Endodermal cell (in vitro differentiated cells): ENCODE measurements around the gene ZNF813. TPM values are rescaled to one million over a fixed set of nuclear protein-coding genes. Genes with fewer than 3 reads are reported as not detected.

Experiments used
- DNase-seq: peaks from one replicate; pipeline ENCODE4 v3.0.0-alpha.2; 2017
- H3K27ac ChIP-seq: 2 replicates; pipeline ENCODE4 v1.5.1; 2013; ENCODE audit warnings: mild to moderate bottlenecking, low read depth, low read length, moderate library complexity
- H3K27me3 ChIP-seq: 2 replicates; pipeline ENCODE4 v1.6.1; 2013; ENCODE audit warnings: mild to moderate bottlenecking, low read length, moderate library complexity; ENCODE audit not compliant: insufficient read depth, control insufficient read depth, poor library complexity, severe bottlenecking
- H3K36me3 ChIP-seq: 2 replicates; pipeline ENCODE4 v1.7.0; 2013; ENCODE audit warnings: mild to moderate bottlenecking, low read length, moderate library complexity; ENCODE audit not compliant: control insufficient read depth, insufficient read depth
- H3K4me1 ChIP-seq: one replicate; pipeline ENCODE4 v1.7.0; 2013; ENCODE audit warnings: low read length; ENCODE audit not compliant: control insufficient read depth, insufficient read depth
- H3K4me3 ChIP-seq: 2 replicates; pipeline ENCODE4 v1.5.1; 2013; ENCODE audit warnings: mild to moderate bottlenecking, low read length, moderate library complexity
- H3K9ac ChIP-seq: 2 replicates; pipeline ENCODE4 v1.6.1; 2013; ENCODE audit warnings: mild to moderate bottlenecking, low read length, moderate library complexity; ENCODE audit not compliant: poor library complexity, severe bottlenecking; ENCODE audit errors: extremely low read depth
- H3K9me3 ChIP-seq: 2 replicates; pipeline ENCODE4 v1.6.1; 2013; ENCODE audit warnings: mild to moderate bottlenecking, low read length, moderate library complexity; ENCODE audit not compliant: control insufficient read depth
- H3K27ac Mint-ChIP-seq: 2 replicates; pipeline ENCODE4 v1.8.0; 2020; ENCODE audit warnings: mixed read lengths
- H3K27me3 Mint-ChIP-seq: 2 replicates; pipeline ENCODE4 v1.8.0; 2021; ENCODE audit warnings: mild to moderate bottlenecking, mixed read lengths; ENCODE audit not compliant: insufficient read depth
- H3K36me3 Mint-ChIP-seq: 2 replicates; pipeline ENCODE4 v1.8.0; 2020; ENCODE audit warnings: low read depth, mixed read lengths
- H3K4me1 Mint-ChIP-seq: 2 replicates; pipeline ENCODE4 v1.8.0; 2020; ENCODE audit warnings: mixed read lengths
- H3K4me3 Mint-ChIP-seq: 2 replicates; pipeline ENCODE4 v1.8.0; 2020; ENCODE audit warnings: mild to moderate bottlenecking, moderate library complexity, mixed read lengths
- H3K9me3 Mint-ChIP-seq: 2 replicates; pipeline ENCODE4 v1.8.0; 2020; ENCODE audit warnings: mild to moderate bottlenecking, mixed read lengths
- WGBS, 2 experiments: methylation state at CpG; one replicate each; pipeline versions ENCODE4 v1.1.5 to v1.1.7; 2013; ENCODE audit warnings: missing lambda C conversion rate in 2 of 2, mixed read lengths in 1 of 2; ENCODE audit not compliant: insufficient coverage in 1 of 2, insufficient read length in 1 of 2; 5-methylcytosine and 5-hydroxymethylcytosine counted together
- total RNA-seq, 2 donors: library from RNA; stranded (reverse); fragmentation: NEBNext Ultra II Directional in 1 of 2; extraction: Animal tissue kit (Norgen Biotek cat#: 25700) in 1 of 2; gene quantifications; 2 replicates in 1 of 2; 3 replicates in 1 of 2; pipeline ENCODE4 v1.2.1, GENCODE V29; 2021
- TF ChIP-seq, protein P1 (sequence below): fragments of 200-600 bp; sonication (generic); conservative IDR thresholded peaks from 2 replicates; pipeline ENCODE4 v1.5.0; 2021; ENCODE audit warnings: antibody characterized with exemption, mild to moderate bottlenecking

The ZNF813 gene
- total RNA-seq, 2 donors from 2014 or later = 38.7 to 58.5 TPM

DNA sequence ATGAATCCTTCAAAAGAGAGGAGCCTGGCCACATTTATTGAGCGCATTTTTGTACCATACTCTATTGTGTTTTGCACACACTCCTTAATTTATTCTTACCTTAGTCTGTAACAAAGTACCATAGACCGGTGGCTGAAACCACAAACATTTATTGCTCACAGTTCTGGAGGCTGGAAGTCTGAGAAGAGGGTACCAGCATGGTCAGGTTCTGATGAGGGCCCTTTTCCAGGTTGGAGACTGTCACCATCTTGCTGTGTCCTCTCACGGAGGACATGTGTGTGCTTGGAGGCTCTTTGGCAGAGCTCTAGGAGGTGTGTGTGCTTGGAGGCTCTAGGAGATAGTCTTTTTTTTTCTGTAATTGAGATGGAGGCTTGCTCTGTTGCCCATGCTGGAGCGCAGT, 72.6 kb downstream of the ZNF813 start:
- no peaks in the 10 kb centered on the region for H3K9me3 ChIP-seq
- no peak overlapping the region for H3K27ac ChIP-seq
- Mint-ChIP-seq H3K4me1 (no peaks in the 10 kb centered on the region), H3K36me3 (peaks cover 31% of the 10 kb centered on the region), H3K27ac (no peak overlapping the region), H3K9me3 (no peaks in the 10 kb centered on the region), H3K4me3 (no peak overlapping the region), H3K27me3 (no peaks in the 10 kb centered on the region)
- H3K4me1 ChIP-seq = no peaks in the 10 kb centered on the region
- DNase-seq = no peak
- H3K4me3 ChIP-seq = no peak overlapping the region
- H3K36me3 ChIP-seq = peaks cover 19% of the 10 kb centered on the region
- no peaks in the 10 kb centered on the region for H3K27me3 ChIP-seq
- H3K9ac ChIP-seq = no peak overlapping the region
- TF ChIP-seq, protein P1, sequence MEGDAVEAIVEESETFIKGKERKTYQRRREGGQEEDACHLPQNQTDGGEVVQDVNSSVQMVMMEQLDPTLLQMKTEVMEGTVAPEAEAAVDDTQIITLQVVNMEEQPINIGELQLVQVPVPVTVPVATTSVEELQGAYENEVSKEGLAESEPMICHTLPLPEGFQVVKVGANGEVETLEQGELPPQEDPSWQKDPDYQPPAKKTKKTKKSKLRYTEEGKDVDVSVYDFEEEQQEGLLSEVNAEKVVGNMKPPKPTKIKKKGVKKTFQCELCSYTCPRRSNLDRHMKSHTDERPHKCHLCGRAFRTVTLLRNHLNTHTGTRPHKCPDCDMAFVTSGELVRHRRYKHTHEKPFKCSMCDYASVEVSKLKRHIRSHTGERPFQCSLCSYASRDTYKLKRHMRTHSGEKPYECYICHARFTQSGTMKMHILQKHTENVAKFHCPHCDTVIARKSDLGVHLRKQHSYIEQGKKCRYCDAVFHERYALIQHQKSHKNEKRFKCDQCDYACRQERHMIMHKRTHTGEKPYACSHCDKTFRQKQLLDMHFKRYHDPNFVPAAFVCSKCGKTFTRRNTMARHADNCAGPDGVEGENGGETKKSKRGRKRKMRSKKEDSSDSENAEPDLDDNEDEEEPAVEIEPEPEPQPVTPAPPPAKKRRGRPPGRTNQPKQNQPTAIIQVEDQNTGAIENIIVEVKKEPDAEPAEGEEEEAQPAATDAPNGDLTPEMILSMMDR = no peak
- 38 to 51% methylated on average over 2 to 4 of the region's 4 CpGs for WGBS, 2 experiments

DNA sequence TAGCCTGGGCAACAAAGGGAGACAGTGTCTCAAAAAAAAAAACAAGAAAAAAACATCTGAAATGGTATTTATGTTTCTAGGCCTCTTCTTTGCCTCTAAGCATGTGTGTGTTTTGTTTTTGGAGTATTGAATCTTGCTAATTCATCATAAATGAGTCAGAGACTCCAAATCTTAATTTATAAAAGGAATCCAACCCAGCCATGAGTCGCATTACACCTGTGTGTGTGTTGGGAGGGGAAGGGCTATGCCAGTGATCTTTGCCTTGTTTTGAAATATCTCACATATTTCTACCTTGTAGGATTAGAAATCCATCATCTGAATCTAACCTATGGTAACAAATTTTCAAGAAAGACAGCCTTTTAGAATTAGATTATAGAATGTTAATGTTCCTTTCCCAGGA, 74.4 kb downstream of the ZNF813 start:
- Mint-ChIP-seq H3K27me3 (no peaks in the 10 kb centered on the region), H3K4me3 (no peak overlapping the region), H3K36me3 (peaks cover 26% of the 10 kb centered on the region), H3K4me1 (no peaks in the 10 kb centered on the region), H3K27ac (no peak overlapping the region), H3K9me3 (no peaks in the 10 kb centered on the region)
- Histone ChIP-seq H3K9ac (no peak overlapping the region), H3K9me3 (no peaks in the 10 kb centered on the region), H3K4me1 (no peaks in the 10 kb centered on the region), H3K36me3 (peaks cover 10% of the 10 kb centered on the region), H3K27me3 (no peaks in the 10 kb centered on the region), H3K4me3 (no peak overlapping the region), H3K27ac (no peak overlapping the region)
- DNase-seq = no peak
- TF ChIP-seq, protein P1 = no peak
- WGBS, 2 experiments = no CpG with 5 or more reads among the region's 1 CpG

DNA sequence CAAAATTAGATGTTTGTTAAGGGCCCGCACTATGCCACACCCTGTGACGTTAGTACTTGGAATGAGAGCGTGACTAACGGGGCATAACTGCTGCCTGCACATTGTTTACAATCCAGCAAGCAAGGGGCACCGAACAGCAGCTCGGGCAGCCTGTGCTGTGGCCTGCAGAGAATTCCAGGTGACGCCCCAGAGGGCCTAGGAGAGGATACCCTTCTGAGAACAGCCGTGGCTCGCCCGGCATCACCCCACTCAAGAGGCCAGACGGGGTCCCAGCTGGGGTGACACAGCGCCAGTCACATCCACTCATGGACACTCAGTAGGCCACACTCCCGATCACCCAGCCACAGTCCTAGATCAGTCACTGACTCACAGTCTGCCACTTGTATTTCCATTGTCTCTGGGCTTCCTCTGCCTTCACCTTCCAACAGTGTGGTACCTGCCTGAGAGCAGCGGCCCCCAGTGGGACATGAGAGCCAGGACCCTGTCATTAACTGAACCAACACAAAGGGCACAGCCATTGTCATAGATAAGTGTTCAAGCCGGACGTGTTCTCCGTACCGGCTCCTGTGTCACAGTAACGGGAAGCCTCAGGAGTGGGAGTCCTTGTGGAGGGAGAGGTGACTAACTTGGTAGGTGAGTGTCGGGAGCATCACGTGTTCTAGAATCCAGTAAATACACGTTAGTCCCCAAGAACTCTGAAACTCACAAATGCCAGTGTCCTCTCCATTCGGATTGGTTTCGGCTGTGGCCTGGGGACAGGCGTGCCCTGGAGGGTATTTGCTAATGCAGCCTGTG, 77.9 kb downstream of the ZNF813 start:
- TF ChIP-seq, protein P1 = no peak
- Mint-ChIP-seq H3K4me1 (peaks cover 3% of the 10 kb centered on the region), H3K36me3 (peaks cover 13% of the 10 kb centered on the region), H3K9me3 (no peaks in the 10 kb centered on the region), H3K27ac (peak overlapping the region; percentile 13), H3K27me3 (no peaks in the 10 kb centered on the region), H3K4me3 (no peak overlapping the region)
- no peaks in the 10 kb centered on the region for H3K4me1 ChIP-seq
- no peaks in the 10 kb centered on the region for H3K27me3 ChIP-seq
- H3K9ac ChIP-seq = no peak overlapping the region
- peak; percentile 51 for DNase-seq
- no peak overlapping the region for H3K4me3 ChIP-seq
- WGBS, 2 experiments = 95 to 97% methylated on average over 20 to 25 of the region's 25 CpGs
- peaks cover 6% of the 10 kb centered on the region for H3K36me3 ChIP-seq
- H3K27ac ChIP-seq = no peak overlapping the region
- H3K9me3 ChIP-seq = no peaks in the 10 kb centered on the region

Other genes starting within 250 kb of the ZNF813 start
- gene ZNF677, start 212.9 kb upstream of the ZNF813 start, total RNA-seq = 10 to 100 TPM; 35.6 to 56.5 TPM
- not detected for gene VN1R2, start 209.4 kb upstream of the ZNF813 start, total RNA-seq
- not detected for gene VN1R4, start 200.0 kb upstream of the ZNF813 start, total RNA-seq
- gene ZNF845, start 134.0 kb upstream of the ZNF813 start, total RNA-seq = 10 to 100 TPM; 19.0 to 24.3 TPM
- gene ZNF525, start 102.0 kb upstream of the ZNF813 start, total RNA-seq = 10 to 100 TPM; 42.2 to 48.8 TPM
- gene ZNF765, start 72.6 kb upstream of the ZNF813 start, total RNA-seq = 10 to 100 TPM; 30.1 to 35.9 TPM
- gene ZNF761, start 35.7 kb upstream of the ZNF813 start, total RNA-seq = 10 to 100 TPM; 52.3 to 63.8 TPM
- gene ZNF331, start 70.4 kb downstream of the ZNF813 start, total RNA-seq = 10 to 100 TPM; 32.1 to 50.1 TPM
- gene DPRX, start 164.3 kb downstream of the ZNF813 start, total RNA-seq = not detected